ENCODE data around the gene CDRT15. TPM values are rescaled to one million over a fixed set of nuclear protein-coding genes. Genes with fewer than 3 reads are reported as not detected.
"Not testable (repeated sequence)": the region's sequence is repeated elsewhere in the genome, so short reads cannot be mapped to it uniquely, and the experiment has no call there.

The CDRT15 gene
- total RNA-seq, 1 experiment from 2014 or later, result not detected

DNA sequence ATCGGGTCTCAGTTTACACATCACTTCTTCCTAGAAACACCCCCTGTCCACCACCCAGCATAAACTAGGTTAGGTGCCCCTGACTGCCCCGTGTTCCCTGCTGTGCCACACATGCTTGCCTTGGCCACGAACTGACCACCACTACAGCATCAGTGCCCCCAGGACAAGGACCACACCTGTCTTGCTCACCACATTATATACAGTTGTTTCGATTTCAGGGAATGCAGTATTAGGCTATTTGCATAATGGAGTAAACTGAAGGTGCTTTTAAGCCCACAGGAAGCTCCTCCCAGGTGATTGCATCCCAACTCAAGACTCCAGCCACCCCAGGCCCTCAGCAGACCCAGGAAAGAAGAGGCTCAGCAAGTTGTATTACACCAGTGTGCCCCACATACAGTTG, 50.2 kb downstream of the CDRT15 start:
- not testable (repeated sequence) for H3K27me3 ChIP-seq (ENCODE audit: insufficient read depth, low read length); H3K14ac ChIP-seq (ENCODE audit: insufficient read depth, low read length); H2AFZ ChIP-seq (ENCODE audit: low read length); H3K4me1 Mint-ChIP-seq; H3T11ph ChIP-seq (ENCODE audit: low read length); H3K27ac Mint-ChIP-seq; H3K27me3 Mint-ChIP-seq (ENCODE audit: low read depth); H3K27ac ChIP-seq (ENCODE audit: insufficient read length, low read depth, low read length); H2BK20ac ChIP-seq (ENCODE audit: low read depth, low read length, poor library complexity, severe bottlenecking); H4K8ac ChIP-seq (replicated peaks; ENCODE audit: insufficient read length, low read depth, low read length); H3K79me1 ChIP-seq (ENCODE audit: insufficient read depth, low read depth, low read length, poor library complexity, severe bottlenecking); H3K56ac ChIP-seq (ENCODE audit: insufficient read length, low read depth, low read length); DNase-seq; H3K36me3 Mint-ChIP-seq (ENCODE audit: insufficient read depth in 1 of 3, low read depth in 3 of 3); H2BK12ac ChIP-seq (ENCODE audit: insufficient read length, low read depth, low read length); H3K18ac ChIP-seq (ENCODE audit: insufficient read length, low read depth, low read length); H3K23me2 ChIP-seq (ENCODE audit: insufficient read length, low read depth, low read length, poor library complexity, severe bottlenecking); H2BK15ac ChIP-seq (ENCODE audit: low read depth, low read length); H3K9me3 ChIP-seq (ENCODE audit: control insufficient read depth, low read depth, low read length); H3K4me2 ChIP-seq (ENCODE audit: insufficient read depth, insufficient read length, low read length); H3K4me3 Mint-ChIP-seq; H3K79me2 ChIP-seq (ENCODE audit: insufficient read depth, low read length); H4K20me1 ChIP-seq (ENCODE audit: control insufficient read depth, insufficient read depth, insufficient read length); H2BK5ac ChIP-seq (ENCODE audit: insufficient read length, low read length); H4K5ac ChIP-seq (ENCODE audit: insufficient read length, low read depth, low read length); H3K9me3 Mint-ChIP-seq; H3K4ac ChIP-seq (ENCODE audit: low read depth, low read length); H3K9ac ChIP-seq (ENCODE audit: extremely low read depth, insufficient read length, low read length); H2BK120ac ChIP-seq (ENCODE audit: low read depth, low read length, poor library complexity, severe bottlenecking); H3K4me1 ChIP-seq (ENCODE audit: insufficient read depth, low read length); H2AK5ac ChIP-seq (ENCODE audit: insufficient read length, low read length); H3K23ac ChIP-seq (ENCODE audit: insufficient read length, low read depth, low read length); H4K91ac ChIP-seq (ENCODE audit: insufficient read length, low read depth, low read length)
- no CpG with 5 or more reads among the region's 4 CpGs for WGBS (ENCODE audit: extremely low coverage, insufficient read length, low lambda C conversion rate)

Other genes with a start within 250 kb of the CDRT15 start
- 20.6 TPM in 2 replicates for gene COX10, start 167.4 kb downstream of the CDRT15 start, total RNA-seq (2021)
- gene HS3ST3B1, start 64.2 kb upstream of the CDRT15 start, total RNA-seq (2021), result 2.8 and 2.9 TPM in 2 replicates

All from H9 (cell line).